Stimulated activated CD4-positive, alpha-beta T cell treated with anti-CD3 and anti-CD28 coated beads, Interleukin-1b, Interleukin-23, amount 100 ng/mL, for 24 hours (primary cell): ENCODE measurements around the gene PCOLCE2.

ENCODE experiments used
- DNase-seq, 4 experiments: peaks; one replicate each; pipeline ENCODE4 v3.0.0-alpha.2; 2020; ENCODE audit warnings: low read depth in 4 of 4, low spot score in 1 of 4

PCOLCE2 gene

DNA sequence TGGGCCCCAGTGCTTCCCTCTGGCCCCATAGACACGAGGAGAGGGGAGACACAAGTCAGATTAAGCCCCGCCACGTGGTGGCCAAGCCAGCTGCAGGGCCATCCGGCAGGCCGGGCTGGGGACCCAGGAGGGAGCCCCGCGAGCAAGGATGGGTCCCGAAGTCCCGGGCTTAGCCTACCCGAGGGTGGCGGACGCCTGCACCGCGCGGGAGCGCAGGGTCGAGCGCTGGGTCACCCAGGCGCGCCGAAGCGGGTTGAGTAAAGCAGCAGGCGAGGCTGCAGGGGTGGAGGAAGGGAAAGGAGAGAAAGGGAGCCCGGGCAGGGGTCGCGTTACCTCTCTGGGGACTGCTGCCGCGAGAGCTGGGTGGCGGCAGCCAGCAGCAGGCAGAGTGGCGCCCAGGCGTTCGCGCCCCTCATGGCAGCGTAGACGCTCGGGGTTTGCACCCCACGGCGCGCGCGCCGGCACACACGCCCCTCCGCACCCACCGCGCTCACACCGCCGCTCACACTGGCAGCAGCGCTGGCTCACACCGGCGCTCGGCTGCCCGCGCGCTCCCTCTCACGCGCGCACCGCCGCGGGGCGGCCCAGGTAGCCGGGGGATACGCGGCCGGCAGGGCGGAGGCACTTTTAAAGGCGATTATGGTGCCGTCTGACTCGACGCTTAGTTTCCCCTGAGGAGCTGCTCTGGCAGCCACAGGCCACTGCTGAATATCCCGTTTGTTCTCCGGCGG is at the start of gene PCOLCE2:
Gene PCOLCE2, minus strand, starts transcription at position 603 of the 731 bp plus-strand sequence. Its CDS starts 187 bp downstream, at position 416.
- peak in 1 of 4 experiments; percentile 12 for DNase-seq

GRCh38 chr3:142935963-142936362 is 47.1 kb upstream of the PCOLCE2 start:
- no peak for DNase-seq

DNA sequence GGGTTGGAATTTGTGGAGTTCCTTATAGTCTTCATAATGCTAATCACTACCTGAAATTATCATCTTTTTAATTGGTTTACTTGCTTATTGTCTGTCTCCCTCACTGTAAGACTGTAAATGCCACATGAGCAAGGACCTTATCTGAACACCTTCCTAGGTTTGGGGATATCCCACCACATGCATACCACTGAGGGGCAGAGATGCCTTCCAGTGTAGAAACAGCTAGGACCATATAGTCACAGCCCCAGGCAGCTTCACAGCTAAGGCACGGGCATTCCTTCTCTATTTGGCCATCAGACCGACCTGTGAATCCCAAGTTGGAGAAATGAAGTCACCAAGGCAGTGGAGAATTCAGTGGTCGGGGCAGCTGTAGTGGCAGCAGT is 46.0 kb upstream of the PCOLCE2 start:
- DNase-seq, result no peak

GRCh38 chr3:142934128-142934886 is 45.4 kb upstream of the PCOLCE2 start:
- no peak for DNase-seq

DNA sequence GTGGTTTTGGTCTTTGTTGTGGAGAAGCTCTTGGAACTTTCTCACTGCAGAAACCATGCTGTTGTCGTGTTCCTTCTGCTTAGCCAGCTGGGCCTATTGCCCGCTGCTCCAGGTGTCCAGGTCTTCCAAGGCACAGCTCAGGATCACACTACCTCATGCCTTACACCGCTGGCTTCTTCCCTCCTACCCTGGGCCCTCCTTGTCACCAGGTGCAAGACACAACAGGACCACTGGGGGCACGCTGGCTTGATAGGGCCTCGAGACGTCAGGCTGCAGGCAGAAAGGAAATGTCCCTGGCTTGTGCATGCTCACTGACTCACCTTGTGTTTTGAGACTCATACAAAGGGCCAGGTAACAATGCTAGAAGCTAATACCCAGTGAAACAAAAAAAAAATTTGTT is 42.3 kb upstream of the PCOLCE2 start:
- DNase-seq, result peak in 1 of 4 experiments; percentile 9

- DNase-seq, result no peak
These were observed 41.6 kb upstream of the PCOLCE2 start for GRCh38 chr3:142930463-142930862.

GRCh38 chr3:142929890-142930289 is 41.0 kb upstream of the PCOLCE2 start:
- no peak for DNase-seq

DNA sequence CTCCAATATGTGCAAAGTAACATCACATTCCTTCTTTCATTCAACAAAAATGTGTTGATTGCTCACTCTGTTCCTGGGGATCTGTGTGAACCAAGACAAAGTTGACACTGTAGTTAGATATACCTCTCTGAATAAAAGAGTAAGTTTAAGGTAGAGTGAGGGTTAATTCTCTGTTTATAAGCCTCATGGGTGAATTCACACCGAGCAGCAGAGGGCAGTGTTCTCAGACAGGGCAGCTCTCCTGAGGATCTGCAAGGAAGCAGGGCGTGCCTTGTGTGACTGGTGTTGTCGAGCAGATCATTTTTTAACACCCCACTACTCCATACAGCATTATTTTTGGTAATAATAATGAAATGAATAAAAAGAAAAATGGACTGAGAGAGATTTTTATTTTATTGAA is 40.2 kb upstream of the PCOLCE2 start:
- peak in 2 of 4 experiments; percentile 10 to 25 for DNase-seq

GRCh38 chr3:142926368-142926944 is 37.6 kb upstream of the PCOLCE2 start:
- no peak for DNase-seq

DNA sequence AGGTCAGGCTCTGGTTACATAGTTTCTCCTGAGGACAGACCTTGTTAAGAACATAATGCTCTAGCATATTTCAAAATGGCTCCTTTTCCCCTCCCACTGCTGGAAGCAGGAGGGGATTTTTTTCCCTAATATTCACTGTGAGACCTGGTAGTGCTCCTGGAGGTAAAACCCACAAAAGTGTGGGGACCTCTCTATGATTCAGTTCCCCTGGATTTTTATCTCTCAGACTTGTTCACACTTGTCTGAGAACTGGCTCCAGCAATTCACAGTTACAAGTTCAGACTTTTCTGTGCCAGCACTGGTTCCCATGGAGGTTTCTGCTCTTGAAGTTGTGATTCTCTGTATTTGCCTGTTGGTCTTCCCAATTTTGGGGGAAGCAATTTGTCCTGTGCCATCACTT is 36.3 kb upstream of the PCOLCE2 start:
- no peak for DNase-seq

DNA sequence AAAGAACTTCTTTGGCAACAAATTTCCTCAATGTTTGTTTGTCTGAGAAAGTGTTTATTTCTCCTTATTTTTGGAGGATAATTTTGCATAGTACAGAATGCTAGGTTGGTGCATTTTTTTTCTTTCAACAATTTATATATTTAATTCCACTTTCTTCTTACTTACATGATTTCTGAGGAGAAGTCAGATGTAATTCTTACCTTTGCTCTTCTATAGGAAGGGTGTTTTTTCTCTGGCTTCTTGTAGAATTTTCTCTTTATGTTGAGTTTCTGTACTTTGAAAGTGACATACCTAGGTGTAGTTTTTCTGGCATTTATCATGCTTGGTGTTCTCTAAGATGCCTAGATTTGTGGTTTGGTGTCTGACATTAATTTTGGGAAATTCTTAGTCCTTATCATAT is 34.8 kb upstream of the PCOLCE2 start:
- no peak for DNase-seq

DNA sequence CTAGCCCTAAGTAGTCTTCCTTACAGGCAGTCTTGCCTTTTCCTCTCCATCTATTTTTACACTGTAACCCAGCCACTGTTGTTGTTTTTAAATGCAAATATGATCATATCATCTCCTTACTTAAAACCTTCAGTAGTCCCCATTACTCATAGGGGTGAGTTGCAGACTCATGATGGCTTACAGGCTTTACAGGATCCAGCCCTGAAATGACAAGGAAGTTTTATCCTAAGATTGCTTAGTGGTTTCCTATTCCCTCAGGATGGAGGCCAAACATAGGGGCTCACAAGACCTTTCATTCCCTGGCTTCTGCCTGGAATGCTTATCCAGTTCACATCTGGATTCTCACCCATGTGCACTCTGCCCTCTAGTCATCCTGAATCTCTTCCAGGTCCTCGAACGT is 27.7 kb upstream of the PCOLCE2 start:
- DNase-seq, result no peak

DNA sequence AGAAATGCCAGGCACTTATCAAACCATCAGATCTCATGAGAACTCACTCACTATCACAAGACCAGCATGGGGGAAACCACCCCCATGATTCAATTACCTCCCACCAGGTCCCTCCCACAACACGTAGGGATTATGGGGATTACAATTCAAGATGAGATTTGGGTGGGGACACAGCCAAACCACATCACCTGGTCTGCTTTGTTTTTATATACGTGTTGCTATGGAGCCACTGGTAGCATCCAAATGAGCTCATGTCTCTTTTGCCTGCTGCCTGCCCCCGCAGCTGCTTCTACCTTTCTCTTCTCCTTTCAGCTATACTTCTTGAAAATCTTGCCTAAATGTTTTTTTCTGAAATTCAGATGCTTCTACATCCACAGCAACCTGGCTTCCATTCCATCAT is 26.8 kb upstream of the PCOLCE2 start:
- no peak for DNase-seq

DNA sequence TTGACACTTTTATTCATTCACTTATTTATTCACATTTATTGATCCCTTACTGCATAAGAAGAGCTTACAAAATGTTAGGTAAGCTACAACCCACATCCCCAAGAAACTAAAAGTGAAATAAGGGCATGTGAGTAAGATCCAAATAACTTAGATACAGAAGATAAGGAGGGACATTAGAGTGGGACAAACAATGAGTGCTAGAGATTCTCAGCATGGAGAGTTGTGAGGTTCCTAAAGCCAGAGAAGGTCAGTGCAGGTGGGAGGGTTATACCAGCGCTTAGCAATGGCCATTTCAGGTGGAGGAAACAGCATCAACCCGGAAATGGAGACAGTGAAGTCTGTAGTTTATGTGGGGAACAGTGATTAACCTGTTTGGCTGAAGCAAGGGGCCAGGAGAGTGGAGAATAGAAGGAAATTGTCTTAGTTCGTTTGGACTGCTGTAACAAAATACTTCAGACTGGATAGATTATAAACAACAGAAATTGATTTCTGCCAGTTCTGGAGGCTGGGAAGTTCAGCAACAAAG is 25.5 kb upstream of the PCOLCE2 start:
- no peak for DNase-seq

- DNase-seq, result no peak
These were observed 24.5 kb upstream of the PCOLCE2 start for GRCh38 chr3:142913432-142913831.

DNA sequence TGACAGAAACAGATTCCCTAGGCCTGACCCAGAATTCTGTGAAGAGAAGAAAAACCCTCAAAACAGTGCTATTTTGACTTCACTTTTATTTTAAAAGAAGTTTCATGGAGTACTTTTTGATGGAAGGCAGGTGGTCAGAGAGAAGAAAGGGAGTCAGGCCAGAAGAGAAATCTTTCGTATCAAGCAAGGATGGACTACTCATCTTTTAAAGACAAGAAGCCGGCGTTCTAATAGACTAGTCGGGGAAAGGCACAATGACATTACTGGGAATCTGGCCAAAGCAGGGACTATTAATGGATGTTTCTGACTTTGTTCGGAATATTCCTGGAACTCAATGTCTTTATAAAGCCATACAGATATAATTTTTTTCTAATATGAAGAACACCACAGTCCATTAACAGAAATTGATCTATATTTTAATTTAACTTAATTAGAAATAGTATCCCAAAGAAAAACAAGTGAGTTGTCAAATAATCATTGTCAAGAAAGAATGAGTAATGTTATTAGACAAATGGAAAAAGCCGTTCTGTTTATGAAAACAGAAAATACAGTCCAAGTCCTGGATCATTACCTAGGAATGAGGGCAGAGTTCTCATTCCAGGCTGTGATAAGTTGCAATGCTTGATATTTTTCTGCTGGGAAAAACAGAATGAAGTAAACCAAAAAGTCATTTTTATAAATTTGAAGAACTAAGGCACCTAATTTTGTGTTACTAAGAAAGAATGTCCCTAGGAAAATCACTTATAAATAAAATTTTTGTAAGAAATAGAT is 23.7 kb upstream of the PCOLCE2 start:
- DNase-seq, result no peak

DNA sequence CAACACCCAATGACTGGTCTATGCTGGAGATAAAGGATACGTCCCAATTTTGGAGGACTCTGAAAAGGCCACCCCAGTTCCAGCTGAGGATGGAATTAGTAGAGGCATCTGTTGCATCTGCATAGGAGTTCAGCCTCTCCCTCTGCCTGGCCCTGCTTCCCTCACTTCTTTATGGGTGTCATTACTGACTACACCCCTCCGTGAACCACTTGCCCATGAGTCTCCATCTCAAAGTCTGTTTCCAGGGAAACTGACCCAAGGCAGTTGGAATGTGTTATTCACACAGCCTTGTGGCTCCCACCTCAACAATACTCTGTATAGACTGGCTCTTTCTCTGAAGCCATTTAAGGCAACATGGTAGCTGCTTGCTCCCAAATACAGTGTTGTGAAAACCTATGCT is 21.4 kb upstream of the PCOLCE2 start:
- no peak for DNase-seq

- no peak for DNase-seq
These were observed 20.4 kb upstream of the PCOLCE2 start for GRCh38 chr3:142909282-142909681.

- DNase-seq, result no peak
These were observed 19.1 kb upstream of the PCOLCE2 start for GRCh38 chr3:142907996-142908395.

GRCh38 chr3:142904639-142905436 is 16.0 kb upstream of the PCOLCE2 start:
- no peak for DNase-seq
